ENCODE results near the gene CASP8AP2.
"Not testable (repeated sequence)": the region's sequence is repeated elsewhere in the genome, so short reads cannot be mapped to it uniquely, and the experiment has no call there.

CASP8AP2 gene

DNA sequence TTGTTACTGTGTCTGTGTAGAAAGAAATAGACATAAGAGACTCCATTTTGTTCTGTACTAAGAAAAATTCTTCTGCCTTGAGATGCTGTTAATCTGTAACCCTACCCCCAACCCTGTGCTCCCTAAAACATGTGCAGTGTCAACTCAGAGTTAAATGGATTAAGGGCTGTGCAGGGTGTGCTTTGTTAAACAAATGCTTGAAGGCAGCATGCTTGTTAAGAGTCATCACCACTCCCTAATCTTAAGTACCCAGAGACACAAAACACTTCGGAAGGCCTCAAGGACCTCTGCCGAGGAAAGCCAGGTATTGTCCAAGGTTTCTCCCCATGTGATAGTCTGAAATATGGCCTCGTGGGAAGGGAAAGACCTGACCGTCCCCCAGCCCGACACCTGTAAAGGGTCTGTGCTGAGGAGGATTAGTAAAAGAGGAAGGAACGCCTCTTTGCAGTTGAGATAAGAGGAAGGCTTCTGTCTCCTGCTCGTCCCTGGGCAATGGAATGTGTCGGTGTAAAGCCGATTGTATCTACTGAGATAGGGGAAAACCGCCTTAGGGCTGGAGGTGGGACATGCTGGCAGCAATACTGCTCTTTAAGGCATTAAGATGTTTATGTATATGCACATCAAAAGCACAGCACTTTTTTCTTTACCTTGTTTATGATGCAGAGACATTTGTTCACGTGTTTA is 61.3 kb downstream of the CASP8AP2 start:
- not testable (repeated sequence) for DNase-seq

DNA sequence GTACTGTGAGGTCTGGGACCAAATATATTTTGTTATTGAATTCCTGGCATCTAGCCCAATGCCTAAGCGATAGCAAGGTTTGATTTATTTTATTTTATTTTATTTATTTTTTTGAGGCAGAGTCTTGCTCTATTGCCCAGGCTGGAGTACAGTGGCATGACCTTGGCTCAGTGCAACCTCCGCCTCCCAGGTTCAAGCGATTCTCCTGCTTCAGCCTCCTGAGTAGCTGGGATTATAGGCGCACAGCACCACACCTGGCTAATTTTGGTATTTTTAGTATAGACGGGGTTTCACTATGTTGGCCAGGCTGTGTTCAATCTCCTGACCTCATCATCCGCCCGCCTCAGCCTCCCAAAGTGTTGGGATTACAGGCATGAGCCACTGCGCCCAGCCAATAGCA is 62.9 kb downstream of the CASP8AP2 start:
- not testable (repeated sequence) for DNase-seq

DNA sequence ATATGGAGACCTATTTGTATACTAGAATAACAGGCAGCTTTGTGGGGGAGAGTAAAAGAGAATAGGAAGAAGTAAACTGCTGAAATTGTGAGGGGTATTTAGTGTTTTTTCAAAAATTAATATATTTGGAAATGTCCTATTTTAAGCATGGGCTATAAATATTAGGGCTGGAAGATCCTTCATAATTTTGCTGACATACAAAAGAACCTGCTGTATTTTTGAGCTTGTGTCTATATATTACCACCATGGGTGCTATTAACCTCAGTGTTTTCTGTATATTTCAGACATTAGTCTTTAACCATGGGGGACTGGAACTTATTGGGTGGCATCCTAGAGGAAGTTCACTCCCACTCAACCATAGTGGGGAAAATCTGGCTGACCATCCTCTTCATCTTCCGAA is 64.5 kb downstream of the CASP8AP2 start, which contains the start of gene GJA10:
Gene GJA10, plus strand, starts transcription at position 301 of the 400 bp plus-strand sequence. Its CDS starts 0 bp downstream, at position 301.
- no peak for DNase-seq

DNA sequence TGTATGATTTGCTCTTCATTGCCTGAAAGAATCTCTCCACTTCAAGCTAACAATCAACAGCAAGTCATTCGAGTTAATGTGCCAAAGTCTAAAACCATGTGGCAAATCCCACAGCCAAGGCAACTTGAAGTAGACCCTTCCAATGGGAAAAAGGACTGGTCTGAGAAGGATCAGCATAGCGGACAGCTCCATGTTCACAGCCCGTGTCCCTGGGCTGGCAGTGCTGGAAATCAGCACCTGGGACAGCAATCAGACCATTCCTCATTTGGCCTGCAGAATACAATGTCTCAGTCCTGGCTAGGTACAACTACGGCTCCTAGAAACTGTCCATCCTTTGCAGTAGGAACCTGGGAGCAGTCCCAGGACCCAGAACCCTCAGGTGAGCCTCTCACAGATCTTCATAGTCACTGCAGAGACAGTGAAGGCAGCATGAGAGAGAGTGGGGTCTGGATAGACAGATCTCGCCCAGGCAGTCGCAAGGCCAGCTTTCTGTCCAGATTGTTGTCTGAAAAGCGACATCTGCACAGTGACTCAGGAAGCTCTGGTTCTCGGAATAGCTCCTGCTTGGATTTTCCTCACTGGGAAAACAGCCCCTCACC is 65.7 kb downstream of the CASP8AP2 start:
- DNase-seq: no peak

DNA sequence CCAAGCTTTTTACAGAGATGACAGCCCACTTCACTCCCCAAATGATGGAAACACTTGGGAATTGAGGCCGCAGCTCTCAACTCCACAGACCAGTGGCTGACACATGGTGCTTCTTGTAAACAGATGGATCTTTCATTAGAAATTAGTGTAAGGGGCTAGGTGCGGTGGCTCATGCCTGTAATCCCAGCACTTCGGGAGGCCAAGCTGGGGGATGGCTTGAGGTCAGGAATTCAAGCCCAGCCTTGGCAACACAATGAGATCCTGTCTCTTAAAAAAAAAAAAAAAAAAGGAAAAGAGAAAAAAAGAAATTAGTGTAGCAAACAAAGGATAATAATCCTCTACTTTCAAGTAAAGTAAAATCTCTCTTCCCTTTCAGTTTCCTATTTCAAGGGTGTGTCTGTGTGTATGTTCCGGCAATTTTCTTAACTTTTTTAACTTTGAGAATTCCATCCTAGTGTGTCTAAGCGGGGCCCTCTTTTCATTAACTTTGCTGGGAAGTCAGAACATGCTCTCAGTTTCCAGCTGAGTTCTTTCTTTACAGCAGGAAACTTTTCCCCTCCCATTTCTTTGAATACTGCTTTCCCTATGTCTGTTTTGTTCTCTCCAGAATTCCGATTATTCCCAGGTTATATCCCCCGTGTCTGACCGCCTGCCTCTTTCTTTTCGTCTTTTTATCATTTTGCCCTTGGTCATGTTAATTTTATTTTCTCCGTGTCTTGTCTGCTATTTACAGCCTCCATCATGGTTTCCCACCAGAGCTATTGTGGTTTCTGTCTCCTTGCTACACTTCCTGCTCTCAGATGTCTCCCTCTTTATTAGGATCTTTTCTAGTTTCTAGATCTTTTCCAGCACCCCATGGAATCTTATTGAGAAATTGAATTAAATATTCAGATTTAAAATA is 80.6 kb downstream of the CASP8AP2 start:
- not testable (repeated sequence) for DNase-seq

DNA sequence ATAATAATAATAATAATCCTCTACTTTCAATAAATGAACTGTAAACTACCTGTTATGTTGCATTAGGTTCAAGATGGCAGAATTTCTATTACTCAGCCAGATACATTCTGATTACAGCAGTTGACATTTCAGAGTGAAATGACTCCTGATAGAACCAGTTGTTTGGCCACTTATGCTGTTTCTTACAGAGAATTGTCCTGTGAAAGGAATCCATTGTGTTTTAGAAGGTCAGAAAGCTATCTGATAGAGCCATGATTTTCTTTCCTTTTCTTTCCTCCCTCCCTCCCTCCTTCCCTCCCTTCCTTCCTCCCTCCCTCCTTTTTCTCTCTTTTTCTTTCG is 81.2 kb downstream of the CASP8AP2 start:
- no peak for DNase-seq

DNA sequence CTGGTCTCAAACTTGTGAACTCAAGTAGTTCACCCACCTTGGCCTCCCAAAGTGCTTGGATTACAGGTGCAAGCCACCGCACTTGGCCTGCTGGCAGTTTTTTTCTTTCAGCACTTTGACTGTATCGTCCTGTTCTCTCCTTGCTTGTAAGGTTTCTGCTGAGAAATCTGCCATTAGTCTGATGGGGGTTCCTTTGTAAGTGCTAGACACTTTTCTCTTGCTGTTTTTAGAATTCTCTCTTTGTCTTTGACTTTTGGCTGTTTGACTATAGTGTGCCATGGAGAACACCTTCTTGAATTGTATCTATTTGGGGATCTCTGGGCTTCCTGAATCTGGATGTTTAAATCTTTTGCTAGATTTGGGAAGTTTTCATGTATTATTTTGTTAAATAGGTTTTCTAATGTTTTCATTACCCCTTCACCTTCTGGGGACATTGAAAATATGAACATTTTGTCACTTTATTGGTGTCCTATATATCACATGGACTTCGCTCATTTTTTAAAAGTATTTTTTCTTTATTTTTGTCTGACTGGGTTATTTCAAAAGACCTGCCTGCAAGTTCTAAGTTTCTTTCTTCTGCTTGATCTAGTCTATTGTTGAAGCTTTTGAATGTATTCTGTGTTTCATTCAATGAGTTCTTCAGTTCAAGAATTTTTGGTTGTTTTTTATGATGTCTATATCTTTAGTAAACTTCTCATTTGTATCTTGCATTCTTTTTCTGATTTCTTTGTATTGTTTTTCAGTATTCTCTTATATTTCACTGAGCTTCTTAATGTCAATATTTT is 86.6 kb downstream of the CASP8AP2 start:
- DNase-seq: no peak

DNA sequence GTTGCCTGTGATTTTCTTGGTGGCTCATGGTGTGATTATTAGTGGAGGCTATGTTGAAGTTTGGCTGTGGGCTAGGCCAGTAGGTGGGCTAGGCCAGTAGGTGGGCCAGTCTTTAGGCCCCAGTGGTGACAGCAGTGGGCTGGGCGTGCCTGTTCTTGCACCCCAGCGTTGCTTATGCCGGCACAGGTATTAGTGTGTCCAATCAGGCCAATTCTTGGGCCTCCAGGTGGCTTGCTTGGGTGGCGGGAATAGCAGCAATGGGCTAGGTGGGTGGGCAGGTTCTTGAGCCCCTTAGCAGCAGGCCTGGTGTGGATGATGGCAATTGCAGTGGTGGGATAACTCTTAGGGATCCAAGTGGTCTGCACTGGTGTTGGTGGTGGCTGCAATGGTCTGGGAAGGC is 87.5 kb downstream of the CASP8AP2 start:
- DNase-seq: no peak

DNA sequence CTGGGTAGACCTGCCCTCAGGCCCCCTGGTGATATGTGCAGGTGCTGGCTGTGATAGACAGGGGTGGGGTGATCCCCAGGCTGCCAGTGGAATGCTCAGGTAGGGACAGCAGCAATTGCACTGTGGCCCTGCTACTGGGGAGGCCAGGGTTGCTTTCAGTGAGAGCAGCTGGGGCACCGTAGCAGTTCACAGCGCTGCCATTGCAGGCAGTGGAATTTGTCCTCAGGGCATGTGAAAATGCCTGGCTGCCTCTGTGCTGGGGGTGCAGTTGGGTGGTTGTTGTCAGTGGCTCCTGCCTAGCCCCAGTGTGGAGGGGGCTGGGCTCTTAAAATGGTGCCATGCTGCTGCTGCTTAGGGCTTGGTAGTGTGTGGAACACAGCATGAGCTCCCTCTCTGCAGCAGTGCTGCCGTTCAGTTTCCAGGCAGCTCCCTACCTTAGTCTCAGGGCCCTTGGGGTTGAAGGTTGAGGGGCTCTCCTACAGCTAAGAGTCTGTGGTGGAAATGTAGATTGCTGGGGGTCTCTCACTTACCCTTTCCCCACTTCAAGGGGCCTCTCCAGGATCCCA is 88.2 kb downstream of the CASP8AP2 start:
- DNase-seq: no peak
